Measurements from ENCODE around the gene CIC.

The CIC gene

GRCh38 chr19:42272535-42272897, 3.5 kb downstream of the CIC start:
- H3K4me3 ChIP-seq (ENCODE audit: low read depth, low read length): no peak overlapping the region
- TF ChIP-seq CTCF (IDR thresholded peaks at IDR 0.05; ENCODE audit: borderline replicate concordance, insufficient read depth, low read depth, low read length): no peak

GRCh38 chr19:42272989-42273406, 3.9 kb downstream of the CIC start:
- H3K4me3 ChIP-seq (ENCODE audit: low read depth, low read length): no peak overlapping the region
- no peak for TF ChIP-seq CTCF (IDR thresholded peaks at IDR 0.05; ENCODE audit: borderline replicate concordance, insufficient read depth, low read depth, low read length)

- no peak overlapping the region for H3K4me3 ChIP-seq (ENCODE audit: low read depth, low read length)
- TF ChIP-seq CTCF (IDR thresholded peaks at IDR 0.05; ENCODE audit: borderline replicate concordance, insufficient read depth, low read depth, low read length): no peak
Observed at GRCh38 chr19:42273407-42274064, 4.5 kb downstream of the CIC start.

- TF ChIP-seq CTCF (IDR thresholded peaks at IDR 0.05; ENCODE audit: borderline replicate concordance, insufficient read depth, low read depth, low read length): no peak
- no peak overlapping the region for H3K4me3 ChIP-seq (ENCODE audit: low read depth, low read length)
Observed at GRCh38 chr19:42274065-42274682, 5.1 kb downstream of the CIC start.

GRCh38 chr19:42275103-42275502, 6.1 kb downstream of the CIC start:
- no peak for TF ChIP-seq CTCF (IDR thresholded peaks at IDR 0.05; ENCODE audit: borderline replicate concordance, insufficient read depth, low read depth, low read length)
- no peak overlapping the region for H3K4me3 ChIP-seq (ENCODE audit: low read depth, low read length)

GRCh38 chr19:42275517-42275916, 6.5 kb downstream of the CIC start:
- no peak overlapping the region for H3K4me3 ChIP-seq (ENCODE audit: low read depth, low read length)
- TF ChIP-seq CTCF (IDR thresholded peaks at IDR 0.05; ENCODE audit: borderline replicate concordance, insufficient read depth, low read depth, low read length): no peak

GRCh38 chr19:42276284-42276683, 7.2 kb downstream of the CIC start:
- H3K4me3 ChIP-seq (ENCODE audit: low read depth, low read length): no peak overlapping the region
- no peak for TF ChIP-seq CTCF (IDR thresholded peaks at IDR 0.05; ENCODE audit: borderline replicate concordance, insufficient read depth, low read depth, low read length)

Measured in GM12875 (cell line).